ENCODE results near the gene ACAD8. TPM values are rescaled to one million over a fixed set of nuclear protein-coding genes. Genes with fewer than 3 reads are reported as not detected.
A peak's percentile ranks its signal among the peaks of the same experiment; 100 is the strongest.
"Not testable (repeated sequence)": the region's sequence is repeated elsewhere in the genome, so short reads cannot be mapped to it uniquely, and the experiment has no call there.

Gene ACAD8
- total RNA-seq, 6 experiments from 2014 or later: 19.1 to 28.3 (median 24.4) TPM

DNA sequence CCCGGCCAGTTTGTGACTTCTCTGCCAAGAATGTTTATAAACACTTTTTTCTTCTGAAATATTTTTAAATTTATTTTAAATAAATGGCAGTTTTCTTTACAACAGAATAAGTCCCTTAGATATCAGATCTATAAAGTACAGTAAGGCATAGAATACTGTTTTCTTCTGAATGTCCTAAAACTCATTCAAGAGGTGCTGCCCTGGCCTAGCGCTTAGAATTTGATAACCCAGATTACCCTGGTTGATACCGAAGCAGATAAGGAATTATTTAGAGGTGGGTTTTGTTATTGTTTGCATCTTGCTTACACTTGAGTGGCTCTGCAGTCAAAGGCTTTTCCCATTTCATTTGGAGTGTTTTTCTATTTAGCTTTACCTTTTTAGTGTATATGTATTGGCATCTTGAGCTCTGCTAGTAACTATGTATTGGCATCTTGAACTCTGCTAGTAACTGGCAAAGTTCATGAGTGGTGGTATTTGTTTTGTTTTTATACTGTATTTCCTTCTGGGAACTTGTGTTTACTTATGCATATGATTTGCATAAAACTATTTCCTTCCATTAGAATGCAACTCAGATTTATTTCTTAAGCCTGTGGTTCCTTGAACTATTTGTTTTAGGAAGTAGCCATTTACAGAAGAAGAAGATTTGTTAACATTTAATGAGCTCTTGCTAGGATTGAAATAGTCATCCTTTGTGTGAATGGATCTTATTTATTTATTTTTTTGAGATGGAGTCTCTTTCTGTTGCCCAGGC, 1.2 kb downstream of the ACAD8 start:
- no peak for DNase-seq
- no peak overlapping the region for H3K27ac ChIP-seq
- H3K4me3 ChIP-seq: peak overlapping the region in 2 of 3 donors; percentile 89 to 93
- peaks cover 0 to 34% (median 13%) of the 10 kb centered on the region in 4 donors for H3K4me1 ChIP-seq
- no peaks in the 10 kb centered on the region for H3K9me3 ChIP-seq
- 53% methylated on average over 3 of the region's 3 CpGs for WGBS (ENCODE audit: insufficient coverage, low coverage, low lambda C conversion rate, missing lambda C conversion rate)
- intact Hi-C loops (cut with DNase I): no loop called here
- H3K27me3 ChIP-seq: no peaks in the 10 kb centered on the region
- no peak for TF ChIP-seq POLR2A (IDR thresholded peaks at IDR 0.05)
- TF ChIP-seq, protein P1, sequence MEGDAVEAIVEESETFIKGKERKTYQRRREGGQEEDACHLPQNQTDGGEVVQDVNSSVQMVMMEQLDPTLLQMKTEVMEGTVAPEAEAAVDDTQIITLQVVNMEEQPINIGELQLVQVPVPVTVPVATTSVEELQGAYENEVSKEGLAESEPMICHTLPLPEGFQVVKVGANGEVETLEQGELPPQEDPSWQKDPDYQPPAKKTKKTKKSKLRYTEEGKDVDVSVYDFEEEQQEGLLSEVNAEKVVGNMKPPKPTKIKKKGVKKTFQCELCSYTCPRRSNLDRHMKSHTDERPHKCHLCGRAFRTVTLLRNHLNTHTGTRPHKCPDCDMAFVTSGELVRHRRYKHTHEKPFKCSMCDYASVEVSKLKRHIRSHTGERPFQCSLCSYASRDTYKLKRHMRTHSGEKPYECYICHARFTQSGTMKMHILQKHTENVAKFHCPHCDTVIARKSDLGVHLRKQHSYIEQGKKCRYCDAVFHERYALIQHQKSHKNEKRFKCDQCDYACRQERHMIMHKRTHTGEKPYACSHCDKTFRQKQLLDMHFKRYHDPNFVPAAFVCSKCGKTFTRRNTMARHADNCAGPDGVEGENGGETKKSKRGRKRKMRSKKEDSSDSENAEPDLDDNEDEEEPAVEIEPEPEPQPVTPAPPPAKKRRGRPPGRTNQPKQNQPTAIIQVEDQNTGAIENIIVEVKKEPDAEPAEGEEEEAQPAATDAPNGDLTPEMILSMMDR (IDR thresholded peaks at IDR 0.05): no peak
- peaks cover 0 to 13% (median 4%) of the 10 kb centered on the region in 4 donors for H3K36me3 ChIP-seq
- ATAC-seq: no peak

- H3K9me3 ChIP-seq; ATAC-seq; H3K27ac ChIP-seq; H3K4me3 ChIP-seq; DNase-seq; H3K27me3 ChIP-seq; intact Hi-C loops (cut with DNase I): not testable (repeated sequence)
- 95% methylated on average over 4 of the region's 5 CpGs for WGBS (ENCODE audit: insufficient coverage, low coverage, low lambda C conversion rate, missing lambda C conversion rate)
- peaks cover 0 to 28% (median 11%) of the 10 kb centered on the region in 4 donors for H3K4me1 ChIP-seq
- peaks cover 0 to 15% (median 4%) of the 10 kb centered on the region in 4 donors for H3K36me3 ChIP-seq
Measured at GRCh38 chr11:134255184-134255561, 1.8 kb downstream of the ACAD8 start.

- 93% methylated on average over 7 of the region's 11 CpGs for WGBS (ENCODE audit: insufficient coverage, low coverage, low lambda C conversion rate, missing lambda C conversion rate)
- Histone ChIP-seq H3K4me3 (no peak overlapping the region), H3K9me3 (no peaks in the 10 kb centered on the region), H3K27ac (no peak overlapping the region), H3K36me3 (peaks cover 0 to 23% (median 10%) of the 10 kb centered on the region in 4 donors), H3K4me1 (peaks cover 0 to 11% (median under 1%) of the 10 kb centered on the region in 4 donors), H3K27me3 (no peaks in the 10 kb centered on the region)
- no peak for TF ChIP-seq POLR2A (IDR thresholded peaks at IDR 0.05)
- TF ChIP-seq, protein P1 (IDR thresholded peaks at IDR 0.05): no peak
- DNase-seq (no peak), ATAC-seq (no peak)
- intact Hi-C loops (cut with DNase I): no loop called here
Measured at GRCh38 chr11:134257101-134257500, 3.7 kb downstream of the ACAD8 start.

DNA sequence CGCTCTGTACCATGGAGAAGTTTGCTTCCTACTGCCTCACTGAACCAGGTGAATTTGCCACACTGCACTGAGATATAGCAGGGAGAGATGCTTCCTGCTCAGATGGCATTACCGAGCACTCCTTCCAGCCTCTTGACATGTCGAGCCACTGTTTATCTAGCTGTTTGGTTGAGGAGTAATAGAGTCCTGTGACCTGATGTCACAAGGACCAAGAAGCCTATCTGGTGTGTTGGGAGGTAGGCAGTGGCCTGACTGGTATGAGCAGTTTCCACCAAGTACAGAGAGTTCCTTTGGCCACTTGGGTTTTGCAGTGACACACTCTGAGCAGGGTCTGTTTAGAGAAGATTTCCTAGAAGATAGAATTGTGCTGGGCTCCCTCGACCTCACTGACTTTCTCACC, 5.2 kb downstream of the ACAD8 start:
- ATAC-seq: no peak
- TF ChIP-seq POLR2A (IDR thresholded peaks at IDR 0.05): no peak
- TF ChIP-seq, protein P1 (IDR thresholded peaks at IDR 0.05): no peak
- DNase-seq: no peak
- Histone ChIP-seq H3K4me3 (no peak overlapping the region), H3K4me1 (peaks cover 0 to 8% (median 0%) of the 10 kb centered on the region in 4 donors), H3K27me3 (no peaks in the 10 kb centered on the region), H3K36me3 (peaks cover 0 to 36% (median 10%) of the 10 kb centered on the region in 4 donors), H3K9me3 (no peaks in the 10 kb centered on the region), H3K27ac (no peak overlapping the region)
- intact Hi-C loops (cut with DNase I): no loop called here
- WGBS (ENCODE audit: insufficient coverage, low coverage, low lambda C conversion rate, missing lambda C conversion rate): 94% methylated on average over 3 of the region's 4 CpGs

GRCh38 chr11:134260503-134260902, 7.1 kb downstream of the ACAD8 start:
- no peaks in the 10 kb centered on the region for H3K27me3 ChIP-seq
- intact Hi-C loops (cut with DNase I): no loop called here
- no peak overlapping the region for H3K4me3 ChIP-seq
- no peaks in the 10 kb centered on the region for H3K4me1 ChIP-seq
- TF ChIP-seq, protein P1 (IDR thresholded peaks at IDR 0.05): no peak
- TF ChIP-seq POLR2A (IDR thresholded peaks at IDR 0.05): no peak
- DNase-seq (no peak), ATAC-seq (no peak)
- H3K9me3 ChIP-seq: no peaks in the 10 kb centered on the region
- H3K36me3 ChIP-seq: peaks cover 0 to 38% (median 10%) of the 10 kb centered on the region in 4 donors
- H3K27ac ChIP-seq: no peak overlapping the region

Data from right lobe of liver (tissue), 6 donors.